Hepatocyte (in vitro differentiated cells): ENCODE data around the gene TMEM63A.

ENCODE experiments used
- EZH2phosphoT487 ChIP-seq: fragments of 200-600 bp; sonication (generic); IDR thresholded peaks from one replicate; pipeline ENCODE4 v1.6.1; 2018; ENCODE audit warnings: antibody characterized with exemption, mild to moderate bottlenecking, low read depth, moderate library complexity; ENCODE audit not compliant: unreplicated experiment, severe bottlenecking
- TF ChIP-seq, protein P1 (sequence below): fragments of 200-600 bp; sonication (generic); IDR thresholded peaks from 2 replicates; pipeline ENCODE4 v1.5.1; 2016; ENCODE audit warnings: antibody characterized with exemption, mild to moderate bottlenecking; ENCODE audit not compliant: poor library complexity

DNA sequence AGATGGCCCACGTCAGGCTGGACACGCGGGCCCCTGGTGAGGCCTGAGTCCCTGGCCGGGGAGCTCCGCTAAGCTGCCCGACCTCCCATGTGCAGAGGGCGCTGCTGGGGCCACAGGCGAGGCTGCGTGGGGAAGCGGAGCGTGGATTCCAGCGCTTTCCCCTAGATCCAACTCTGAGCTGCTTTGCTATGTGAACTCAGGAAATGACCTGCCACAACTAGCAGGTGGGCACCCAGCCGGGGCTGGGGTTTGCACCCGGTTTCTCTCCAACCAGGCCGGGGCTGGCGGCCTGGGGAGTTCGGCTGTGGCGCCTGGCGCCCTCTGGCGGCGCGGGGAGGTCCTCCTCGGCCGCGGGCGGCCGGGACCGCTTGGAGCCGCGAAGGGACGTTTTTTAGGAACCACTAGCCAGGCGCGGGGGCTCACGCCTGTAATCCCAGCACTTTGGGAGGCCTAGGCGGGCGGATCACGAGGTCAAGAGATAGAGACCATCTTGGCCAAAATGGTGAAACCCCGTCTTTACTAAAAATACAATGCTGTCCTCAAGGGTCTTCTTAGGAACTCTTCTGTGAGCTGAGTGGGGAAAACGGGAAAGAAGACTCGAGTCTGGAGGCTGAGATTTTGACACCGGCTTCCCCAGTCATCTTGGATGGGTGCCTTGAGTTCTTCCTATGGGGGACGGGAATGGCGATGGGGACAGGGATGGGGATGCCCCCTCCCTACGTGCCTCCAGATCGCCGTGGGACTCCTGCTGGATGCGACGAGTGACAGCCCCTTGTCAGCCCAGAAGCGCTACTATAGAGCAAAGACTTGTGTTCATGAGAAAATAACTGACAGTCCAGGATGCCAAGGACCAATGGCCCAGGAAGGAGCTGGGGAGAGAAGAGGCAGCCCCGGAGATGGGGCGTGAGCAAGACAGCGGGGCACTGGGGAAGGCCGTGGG, 29.3 kb upstream of the TMEM63A start:
- TF ChIP-seq, protein P1, sequence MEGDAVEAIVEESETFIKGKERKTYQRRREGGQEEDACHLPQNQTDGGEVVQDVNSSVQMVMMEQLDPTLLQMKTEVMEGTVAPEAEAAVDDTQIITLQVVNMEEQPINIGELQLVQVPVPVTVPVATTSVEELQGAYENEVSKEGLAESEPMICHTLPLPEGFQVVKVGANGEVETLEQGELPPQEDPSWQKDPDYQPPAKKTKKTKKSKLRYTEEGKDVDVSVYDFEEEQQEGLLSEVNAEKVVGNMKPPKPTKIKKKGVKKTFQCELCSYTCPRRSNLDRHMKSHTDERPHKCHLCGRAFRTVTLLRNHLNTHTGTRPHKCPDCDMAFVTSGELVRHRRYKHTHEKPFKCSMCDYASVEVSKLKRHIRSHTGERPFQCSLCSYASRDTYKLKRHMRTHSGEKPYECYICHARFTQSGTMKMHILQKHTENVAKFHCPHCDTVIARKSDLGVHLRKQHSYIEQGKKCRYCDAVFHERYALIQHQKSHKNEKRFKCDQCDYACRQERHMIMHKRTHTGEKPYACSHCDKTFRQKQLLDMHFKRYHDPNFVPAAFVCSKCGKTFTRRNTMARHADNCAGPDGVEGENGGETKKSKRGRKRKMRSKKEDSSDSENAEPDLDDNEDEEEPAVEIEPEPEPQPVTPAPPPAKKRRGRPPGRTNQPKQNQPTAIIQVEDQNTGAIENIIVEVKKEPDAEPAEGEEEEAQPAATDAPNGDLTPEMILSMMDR: peak; percentile 85
- no peak for TF ChIP-seq EZH2phosphoT487
